K562 (cell line): ENCODE results near the gene AFAP1.

Experiments
- CTCF ChIP-seq, 3 experiments: IDR thresholded peaks in 2 of 3; conservative IDR thresholded peaks in 1 of 3; 2 replicates each; pipeline ENCODE4 v1.5.1; 2011 to 2012; ENCODE audit warnings: low read length in 3 of 3, mild to moderate bottlenecking in 3 of 3, control low read depth in 2 of 3, improper control_type of control experiment in 1 of 3, inconsistent platforms in 1 of 3, low read depth in 1 of 3, mixed read lengths in 1 of 3, moderate library complexity in 1 of 3; ENCODE audit not compliant: insufficient read depth in 2 of 3
- MAX ChIP-seq: sonication (generic); formaldehyde crosslinking; IDR thresholded peaks from 2 replicates; pipeline ENCODE4 v1.9.0; 2022; ENCODE audit warnings: mild to moderate bottlenecking, missing genetic modification reagents
- POLR2A ChIP-seq: fragments of 450-650 bp; conservative IDR thresholded peaks from 2 replicates; pipeline ENCODE4 v1.6.1; 2016
- RAD21 ChIP-seq, 2 experiments: fragments of 250-450 bp in 1 of 2; fragments of 450-650 bp in 1 of 2; sonication (Bioruptor Pico) in 1 of 2; formaldehyde crosslinking in 1 of 2; IDR thresholded peaks in 1 of 2; conservative IDR thresholded peaks in 1 of 2; 2 replicates each; pipeline versions ENCODE4 v1.4.0 to v1.8.0; 2020 to 2022; ENCODE audit warnings: mild to moderate bottlenecking in 2 of 2, moderate library complexity in 1 of 2
- TRIM28 ChIP-seq: fragments of 450-650 bp; IDR thresholded peaks from 2 replicates; pipeline ENCODE4 v1.6.1; 2017
- ZNF76 ChIP-seq: fragments of 250-450 bp; sonication (Bioruptor Pico); IDR thresholded peaks from 2 replicates; pipeline ENCODE4 v1.4.0; 2020; ENCODE audit warnings: mild to moderate bottlenecking, moderate library complexity, borderline replicate concordance
- TF ChIP-seq, protein P1 (sequence below): fragments of 450-650 bp; IDR thresholded peaks from 2 replicates; pipeline ENCODE4 v1.6.1; 2016

DNA sequence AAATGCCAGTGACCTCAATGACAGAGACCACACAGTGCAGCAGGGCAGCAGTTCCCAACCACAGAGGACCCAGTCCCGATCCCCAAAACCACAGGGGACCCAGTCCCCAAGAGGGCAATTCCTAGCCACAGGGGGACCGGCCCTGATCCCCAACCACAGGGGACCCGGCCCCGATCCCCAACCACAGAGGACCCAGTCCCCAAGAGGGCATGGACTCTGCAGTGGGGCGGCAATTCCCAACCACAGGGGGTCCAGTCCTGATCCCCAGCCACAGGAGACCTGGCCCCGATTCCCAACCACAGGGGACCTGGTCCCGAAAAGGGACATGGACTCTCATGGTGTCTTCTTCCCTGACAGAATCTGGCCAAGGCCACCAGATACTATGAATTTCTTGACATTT, 136.3 kb downstream of the AFAP1 start:
- TF ChIP-seq, protein P1, sequence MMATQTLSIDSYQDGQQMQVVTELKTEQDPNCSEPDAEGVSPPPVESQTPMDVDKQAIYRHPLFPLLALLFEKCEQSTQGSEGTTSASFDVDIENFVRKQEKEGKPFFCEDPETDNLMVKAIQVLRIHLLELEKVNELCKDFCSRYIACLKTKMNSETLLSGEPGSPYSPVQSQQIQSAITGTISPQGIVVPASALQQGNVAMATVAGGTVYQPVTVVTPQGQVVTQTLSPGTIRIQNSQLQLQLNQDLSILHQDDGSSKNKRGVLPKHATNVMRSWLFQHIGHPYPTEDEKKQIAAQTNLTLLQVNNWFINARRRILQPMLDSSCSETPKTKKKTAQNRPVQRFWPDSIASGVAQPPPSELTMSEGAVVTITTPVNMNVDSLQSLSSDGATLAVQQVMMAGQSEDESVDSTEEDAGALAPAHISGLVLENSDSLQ, result no peak
- TF ChIP-seq MAX (CRISPR knock-in tag) (no peak), CTCF (IDR thresholded peaks at IDR 0.05 in 2 of 3, conservative IDR thresholded peaks at IDR 0.05 in 1 of 3; ENCODE audit: insufficient read depth in 2 of 3, low read depth in 1 of 3, low read length in 3 of 3) (no peak), POLR2A (no peak), TRIM28 (no peak), ZNF76 (CRISPR knock-in tag) (no peak), RAD21 (CRISPR knock-in tag; conservative IDR thresholded peaks at IDR 0.05 in 1 of 2, IDR thresholded peaks at IDR 0.05 in 1 of 2) (no peak)
